GOT3 (cell line): ENCODE data around the gene DUOXA2.
"Not testable (repeated sequence)": the region's sequence is repeated elsewhere in the genome, so short reads cannot be mapped to it uniquely, and the experiment has no call there.

ENCODE experiments used
- DNase-seq: peaks from one replicate; lab custom pipeline; 2025; ENCODE audit warnings: mixed read lengths; lab: John Stamatoyannopoulos, UW

The DUOXA2 gene

DNA sequence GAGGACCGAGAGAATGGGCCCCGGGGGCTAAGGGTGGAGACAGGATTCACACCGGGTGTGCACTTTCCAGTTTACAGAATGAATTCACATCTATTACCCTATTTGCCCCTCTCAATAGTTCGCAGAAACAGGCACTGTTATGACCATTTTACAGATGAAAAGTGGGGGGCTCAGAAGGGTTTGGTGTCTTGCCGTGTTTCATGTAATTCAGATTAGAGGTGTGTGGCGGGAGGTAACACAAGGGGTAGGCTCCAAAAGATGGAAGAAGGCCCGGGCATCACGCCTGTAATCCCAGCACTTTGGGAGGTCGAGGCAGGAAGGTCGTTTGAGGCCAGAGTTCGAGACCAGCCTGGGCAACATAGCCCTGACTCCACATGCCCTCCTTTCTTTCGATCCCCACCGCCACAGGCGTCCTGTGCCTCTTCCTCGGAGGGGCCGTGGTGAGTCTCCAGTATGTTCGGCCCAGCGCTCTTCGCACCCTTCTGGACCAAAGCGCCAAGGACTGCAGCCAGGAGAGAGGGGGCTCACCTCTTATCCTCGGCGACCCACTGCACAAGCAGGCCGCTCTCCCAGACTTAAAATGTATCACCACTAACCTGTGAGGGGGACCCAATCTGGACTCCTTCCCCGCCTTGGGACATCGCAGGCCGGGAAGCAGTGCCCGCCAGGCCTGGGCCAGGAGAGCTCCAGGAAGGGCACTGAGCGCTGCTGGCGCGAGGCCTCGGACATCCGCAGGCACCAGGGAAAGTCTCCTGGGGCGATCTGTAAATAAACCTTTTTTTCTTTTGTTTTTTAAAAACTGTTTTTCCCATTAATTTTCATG is 3.4 kb downstream of the DUOXA2 start:
- DNase-seq = no peak

DNA sequence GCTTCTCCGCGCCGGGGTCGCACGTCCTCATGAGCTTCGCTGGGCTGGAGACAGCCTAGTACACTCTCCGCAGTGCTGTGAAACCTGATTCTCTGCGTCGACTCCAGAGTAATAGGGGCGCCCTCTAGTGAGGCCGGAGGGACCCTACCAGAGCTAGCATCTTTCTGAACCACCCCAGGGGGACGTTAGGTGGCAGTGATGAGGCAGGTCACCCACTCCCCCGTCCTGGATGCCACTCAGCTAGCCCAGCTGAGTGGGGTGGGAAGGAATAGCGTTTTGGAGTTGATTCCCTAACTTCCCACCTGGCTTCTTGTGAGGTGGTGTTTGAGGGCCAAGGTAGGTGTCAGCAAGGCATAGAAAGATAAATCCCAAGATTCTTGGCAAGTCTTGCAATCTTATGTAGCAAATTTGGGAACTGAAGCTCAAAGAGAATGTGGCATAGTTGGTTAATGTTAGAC is 4.0 kb downstream of the DUOXA2 start:
- DNase-seq = no peak

DNA sequence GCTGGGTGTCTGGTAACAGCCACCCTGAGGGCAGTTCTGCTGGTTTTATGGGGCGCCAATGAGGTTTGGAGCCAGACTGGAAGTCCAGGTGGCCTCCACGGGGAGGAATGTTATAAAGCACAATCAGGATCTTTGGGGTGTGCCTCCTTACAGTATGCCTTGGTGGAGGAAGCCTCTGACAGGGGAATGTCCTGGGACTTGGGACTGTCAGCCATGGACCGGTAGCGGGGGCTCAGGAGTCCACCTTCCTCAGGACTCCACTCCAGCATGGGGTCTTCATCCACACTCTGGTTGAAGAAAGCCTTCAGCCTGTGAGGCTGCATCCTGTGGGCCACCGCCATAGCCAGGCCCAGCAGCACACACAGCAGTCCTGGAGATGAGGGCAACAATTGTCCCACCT is 4.9 kb downstream of the DUOXA2 start:
- no peak for DNase-seq

DNA sequence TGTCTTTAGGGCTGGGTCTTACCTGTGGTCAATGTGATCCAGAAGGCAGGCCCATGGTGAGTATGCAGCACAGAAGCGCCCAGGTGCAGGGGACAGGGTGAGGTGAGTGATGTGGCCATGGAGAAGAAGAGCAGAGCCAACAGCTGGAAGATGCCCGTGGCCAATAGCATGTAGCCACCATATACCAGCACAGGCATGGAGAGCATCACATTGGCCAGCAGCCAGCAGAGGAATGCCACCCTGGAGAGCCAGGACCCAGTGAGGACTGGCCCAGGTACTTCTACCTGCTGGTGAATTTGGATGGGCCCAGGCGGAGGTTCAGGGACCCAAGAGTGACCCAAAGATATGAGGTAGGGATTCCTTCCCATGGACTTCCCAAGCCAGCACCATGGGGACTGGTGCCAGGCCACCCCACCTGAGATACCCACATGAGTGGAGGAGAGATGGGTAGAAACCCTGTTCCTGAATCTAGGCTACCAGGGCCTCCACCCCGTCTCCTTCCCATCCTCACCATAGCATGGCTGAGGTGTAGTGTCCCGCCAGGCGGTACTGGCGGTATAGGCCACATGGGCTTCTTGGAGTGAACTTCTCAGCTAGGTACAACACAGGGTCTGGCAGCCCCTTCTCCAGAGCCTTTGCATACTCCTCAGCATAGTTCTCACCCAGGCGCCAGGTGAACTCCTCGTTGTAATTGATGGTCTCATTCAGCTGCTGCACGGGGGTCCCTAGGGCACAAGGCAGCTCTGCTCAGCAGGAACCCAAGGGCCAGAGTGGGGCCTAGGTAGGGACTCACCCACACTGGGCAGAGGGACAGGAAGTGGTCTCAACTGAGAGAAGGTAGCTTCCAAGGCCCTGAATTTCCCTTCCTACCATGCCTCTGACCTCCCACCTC is 6.2 kb downstream of the DUOXA2 start:
- DNase-seq = no peak

DNA sequence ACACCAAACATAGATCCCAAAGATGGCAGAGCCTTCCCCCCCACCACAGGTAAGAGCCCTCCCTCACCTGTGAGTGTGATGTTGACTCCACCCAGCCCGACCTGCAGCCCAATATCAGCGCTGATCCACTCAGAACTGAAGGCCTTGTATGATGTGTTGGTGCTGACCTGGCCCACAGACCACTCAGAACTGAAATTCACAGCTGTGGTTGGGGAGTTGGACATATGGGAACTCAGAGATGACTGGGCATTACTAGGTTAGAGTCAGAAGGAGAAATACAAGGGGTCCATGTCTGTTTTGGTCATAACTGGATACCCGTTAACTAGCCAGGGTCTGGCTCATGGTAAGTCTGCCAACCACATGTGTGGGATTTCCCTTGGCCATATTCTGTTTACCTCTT is 6.9 kb downstream of the DUOXA2 start:
- no peak for DNase-seq

DNA sequence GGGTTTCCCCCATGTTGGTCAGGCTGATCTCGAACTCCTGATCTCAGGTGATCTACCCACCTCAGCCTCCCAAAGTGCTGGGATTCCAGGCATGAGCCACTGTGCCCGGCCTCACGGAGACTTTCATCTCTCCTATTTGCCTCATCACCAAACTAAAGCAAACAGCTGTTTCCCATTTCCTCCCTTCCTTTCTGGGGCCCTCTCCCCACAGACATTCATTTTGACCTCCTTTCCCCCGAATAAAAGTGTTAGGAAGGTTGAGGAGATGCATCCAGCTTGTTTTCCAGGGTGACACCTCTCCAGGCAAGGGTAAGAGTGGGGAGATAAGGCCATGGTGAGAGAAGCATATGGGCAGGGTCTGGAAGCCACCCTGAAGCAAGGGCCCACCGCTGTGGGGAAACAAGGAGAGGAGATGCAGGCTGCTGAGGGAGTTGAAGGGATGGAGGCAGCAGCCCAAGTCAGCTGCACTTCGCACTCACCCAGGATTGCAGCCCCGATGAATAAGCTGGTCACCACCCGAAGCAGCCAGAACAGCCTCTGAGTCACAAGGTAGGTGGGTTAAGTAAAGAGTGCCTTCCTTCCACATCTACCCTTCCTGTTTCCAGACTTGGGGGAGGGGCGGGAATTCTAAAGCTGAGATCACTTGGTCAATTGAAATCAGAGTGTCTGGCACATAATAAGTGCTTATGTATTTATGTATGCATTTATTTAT is 7.7 kb downstream of the DUOXA2 start:
- DNase-seq = no peak

DNA sequence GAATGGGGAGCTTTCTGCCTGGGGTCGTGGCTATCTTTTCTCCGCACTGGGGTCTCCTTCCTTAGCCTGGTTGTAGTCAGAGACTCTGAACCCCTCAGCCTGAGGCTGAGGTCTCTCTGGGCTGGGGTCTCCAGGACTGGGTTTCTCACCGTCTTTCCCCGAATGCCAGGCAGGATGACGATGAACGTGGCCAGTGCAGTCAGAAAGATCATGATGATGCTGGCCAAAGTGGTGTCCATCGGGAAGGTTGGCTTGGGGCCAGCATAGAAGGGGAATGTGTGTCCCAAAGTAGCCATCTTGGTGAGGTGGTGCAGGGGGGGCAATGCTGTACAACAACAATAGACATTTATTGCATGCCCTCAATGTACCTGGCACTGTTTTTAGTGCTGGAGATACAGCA is 8.6 kb downstream of the DUOXA2 start:
- no peak for DNase-seq

DNA sequence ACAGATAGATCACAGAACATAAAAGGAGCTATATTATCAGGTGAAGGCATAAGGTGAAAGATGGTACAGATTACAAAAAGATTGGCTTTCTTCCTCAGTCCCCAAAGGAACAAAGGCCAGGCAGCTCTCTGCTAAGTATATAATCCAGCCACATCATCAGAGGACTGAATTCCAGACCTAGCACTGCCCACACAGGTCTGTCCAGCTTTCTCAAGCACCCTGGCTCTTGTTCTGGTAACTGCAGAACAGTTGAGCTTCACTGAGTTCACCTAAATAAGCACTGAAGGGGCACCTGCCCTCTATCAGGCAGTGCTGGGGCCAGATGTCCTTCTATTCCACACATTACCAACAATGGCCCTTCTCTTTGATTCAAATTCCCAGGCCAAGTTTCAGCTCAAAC is 9.3 kb downstream of the DUOXA2 start:
- no peak for DNase-seq

DNA sequence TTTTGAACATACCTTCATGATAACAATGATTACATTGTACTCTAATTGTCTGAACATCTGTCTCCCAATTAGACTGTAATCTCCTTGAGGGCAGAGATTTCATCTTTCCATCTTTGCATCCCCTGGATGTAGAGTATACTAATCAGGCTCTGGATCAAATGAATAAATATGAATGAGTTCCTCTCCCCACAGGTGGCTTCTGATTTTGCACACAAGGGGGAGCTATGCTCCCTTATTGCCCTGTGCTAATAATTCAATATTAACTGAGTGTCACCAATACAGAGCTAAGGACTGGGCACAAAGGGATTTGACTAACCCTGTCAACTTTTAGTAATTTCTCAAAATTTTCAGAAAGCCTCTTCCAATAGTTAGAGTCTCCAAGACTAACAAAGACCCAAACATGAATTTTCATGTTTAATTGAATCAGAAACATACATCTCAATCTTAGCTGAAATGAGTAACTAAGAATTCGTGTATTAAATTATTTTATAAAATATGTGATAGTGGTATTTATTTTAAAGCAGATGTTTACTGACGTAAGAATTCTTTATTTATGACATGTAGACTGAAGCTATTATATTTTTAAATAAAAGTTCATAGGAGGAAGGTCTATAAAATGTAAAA is 12.5 kb downstream of the DUOXA2 start:
- DNase-seq = no peak

DNA sequence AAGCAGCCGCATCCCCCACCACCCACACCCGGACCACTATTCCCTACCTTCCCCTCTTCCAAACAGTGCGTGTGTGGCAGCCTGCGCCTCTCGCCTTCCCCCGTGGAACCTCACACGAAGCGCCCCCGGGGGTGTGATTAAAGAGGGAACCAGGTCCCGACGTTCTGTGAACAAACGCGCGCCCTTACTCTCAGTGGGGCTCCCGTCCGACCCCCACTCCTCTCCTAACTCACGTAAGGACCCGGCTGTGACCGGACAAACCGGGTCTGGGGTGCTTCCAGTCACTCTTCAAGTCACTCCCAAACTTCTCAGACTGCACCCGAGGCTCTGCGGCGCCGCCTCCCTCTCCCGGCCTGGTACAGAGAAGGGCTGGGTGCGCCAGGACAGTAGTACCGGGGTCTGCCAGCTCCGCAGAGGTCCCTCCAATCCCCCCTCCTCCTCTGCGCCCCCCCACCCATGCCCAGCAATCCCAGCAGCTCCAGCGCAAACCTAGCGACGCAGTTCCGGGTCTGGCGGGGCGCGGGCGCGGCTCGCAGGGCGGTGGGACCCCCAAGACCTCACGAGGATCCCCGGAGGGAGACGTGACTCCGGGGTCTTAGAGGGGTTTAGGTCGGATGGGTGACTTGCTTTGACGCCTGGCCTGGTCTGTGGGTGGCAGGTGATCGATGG is 15.0 kb downstream of the DUOXA2 start:
- DNase-seq = no peak

DNA sequence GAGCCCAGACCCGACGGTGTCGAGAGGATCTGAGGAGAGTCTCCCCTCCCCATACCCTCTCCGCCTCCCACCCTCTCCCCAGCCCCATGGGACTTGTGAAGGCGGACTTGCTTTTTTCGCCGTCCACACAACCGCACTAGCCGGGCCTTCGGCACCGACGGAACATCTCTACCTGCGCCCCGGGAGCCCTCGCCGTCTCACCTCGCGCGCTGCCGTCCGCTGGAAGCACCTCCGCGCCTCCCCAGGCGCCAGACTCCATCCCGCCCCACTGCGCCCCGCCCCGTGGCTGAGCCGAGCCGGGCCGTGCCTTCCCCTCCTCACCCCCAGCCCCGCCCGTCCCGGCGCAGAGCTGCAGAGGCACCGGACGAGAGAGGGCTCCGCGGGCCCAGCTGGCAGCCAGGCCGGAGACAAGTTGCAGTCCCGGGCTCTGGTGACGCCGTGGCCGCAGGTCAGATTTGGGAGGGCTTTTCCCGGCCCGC is 15.6 kb downstream of the DUOXA2 start, which contains the start of the genes DUOX1 and DUOXA1:
Gene DUOX1 (plus strand): TSS at position 344 of the 479 bp plus-strand sequence. CDS start 1,973 bp downstream, outside the sequence.
Gene DUOXA1 (minus strand): TSS at position 229 of the 479 bp plus-strand sequence. CDS start 6,865 bp downstream, outside the sequence.
- DNase-seq = no peak

DNA sequence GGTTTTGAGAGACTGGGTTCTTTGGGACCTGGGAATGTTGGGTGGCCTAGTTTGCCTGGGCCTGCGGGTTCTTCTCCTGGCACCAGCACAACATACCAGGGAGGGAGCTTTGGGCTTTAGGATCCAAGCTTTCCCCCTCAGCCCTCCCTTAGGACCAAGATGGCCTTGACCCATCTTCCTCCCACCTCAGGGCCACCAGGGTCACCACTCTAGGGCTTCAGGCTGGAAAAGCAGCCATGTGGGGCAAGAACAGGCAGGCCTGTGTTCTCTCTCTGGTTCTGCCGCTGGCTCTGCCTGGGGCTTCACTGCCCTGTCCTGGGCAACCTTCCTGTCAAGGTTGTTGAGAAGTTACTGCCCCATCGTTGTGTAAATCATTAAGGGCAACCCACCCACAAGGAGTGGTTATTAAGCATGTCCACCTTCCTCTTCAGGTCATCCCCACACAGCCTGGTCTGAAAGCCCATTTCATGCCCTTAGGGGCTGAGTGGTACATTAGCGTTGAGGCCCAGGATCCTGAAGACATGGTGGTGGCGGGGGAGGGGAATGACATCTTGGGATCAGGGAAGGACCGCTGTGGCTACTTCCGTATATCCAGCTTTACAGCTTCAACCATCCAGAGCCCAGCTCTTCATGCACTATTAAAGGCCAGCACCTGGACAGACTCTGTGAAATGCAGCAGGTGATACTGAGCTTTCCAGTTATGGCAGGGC is 16.3 kb downstream of the DUOXA2 start:
- DNase-seq = no peak

DNA sequence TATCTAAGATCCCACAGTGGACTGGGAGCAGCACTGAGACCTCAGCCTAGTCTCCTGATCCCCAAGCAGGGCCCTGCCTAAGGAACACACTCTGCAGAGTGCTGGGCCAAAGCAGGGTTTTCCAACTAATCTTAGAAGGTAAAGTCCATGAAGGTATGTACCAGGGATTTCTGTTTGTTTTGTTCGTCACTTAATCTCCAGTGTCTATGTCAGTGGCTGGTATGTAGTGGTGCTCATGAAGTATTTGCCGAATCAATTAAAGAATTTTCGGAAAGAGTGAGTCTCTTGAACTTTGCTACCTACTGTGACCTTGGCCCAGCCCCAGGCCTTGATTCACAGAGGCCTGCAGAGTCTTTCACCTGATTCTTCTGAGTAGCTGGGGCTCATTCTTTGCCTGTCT is 17.4 kb downstream of the DUOXA2 start:
- DNase-seq = no peak

DNA sequence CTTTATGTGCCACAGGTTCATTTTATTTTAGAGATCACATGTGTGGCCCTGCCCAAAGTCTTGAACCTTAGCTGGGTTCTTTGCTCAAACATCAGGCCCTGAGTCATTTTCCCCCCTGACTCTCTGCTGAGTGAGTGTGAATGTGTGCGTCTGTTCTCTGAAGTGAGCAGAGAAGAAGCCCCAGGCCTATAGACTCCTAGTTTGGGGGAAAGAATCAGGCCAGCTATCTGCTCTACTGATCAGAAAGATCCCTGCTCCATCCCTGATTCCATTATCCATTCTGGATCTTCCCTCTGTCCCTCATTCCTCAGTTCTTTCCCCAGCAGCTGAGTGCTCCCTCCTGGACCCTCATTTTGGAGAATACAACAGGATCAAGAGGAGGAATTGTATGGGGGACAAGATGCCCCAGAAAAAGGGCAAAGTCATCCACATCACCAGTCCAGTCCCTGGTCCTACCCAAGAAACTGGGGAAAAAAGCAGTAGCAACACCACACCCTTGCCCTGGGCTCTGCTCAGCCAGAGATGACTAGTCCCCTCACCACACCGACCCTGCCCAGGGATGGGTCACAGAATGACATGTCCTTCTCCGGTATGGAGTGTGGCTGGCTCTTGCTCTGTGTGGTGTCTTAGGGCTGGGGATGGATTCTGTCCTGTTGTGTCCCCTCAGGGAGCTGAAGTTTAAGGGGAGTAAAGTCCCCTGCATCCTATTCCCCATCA is 18.9 kb downstream of the DUOXA2 start:
- DNase-seq = no peak

DNA sequence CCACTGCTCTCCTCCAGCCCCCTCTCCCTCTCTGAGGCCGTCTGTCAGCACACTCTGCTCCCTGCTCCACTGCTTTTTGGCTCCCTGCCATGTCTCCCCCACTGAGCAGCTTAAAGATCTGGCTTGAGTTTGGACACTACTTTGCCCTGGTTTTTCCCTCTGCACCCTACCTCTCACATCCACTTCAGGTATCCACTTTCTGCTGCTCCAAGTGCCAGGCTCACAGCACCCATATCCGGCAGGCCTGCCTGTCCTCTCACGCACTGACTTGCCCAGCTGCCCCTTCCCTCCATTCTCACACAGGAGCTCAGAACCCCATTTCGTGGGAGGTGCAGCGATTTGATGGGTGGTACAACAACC is 19.4 kb downstream of the DUOXA2 start:
- DNase-seq = no peak

DNA sequence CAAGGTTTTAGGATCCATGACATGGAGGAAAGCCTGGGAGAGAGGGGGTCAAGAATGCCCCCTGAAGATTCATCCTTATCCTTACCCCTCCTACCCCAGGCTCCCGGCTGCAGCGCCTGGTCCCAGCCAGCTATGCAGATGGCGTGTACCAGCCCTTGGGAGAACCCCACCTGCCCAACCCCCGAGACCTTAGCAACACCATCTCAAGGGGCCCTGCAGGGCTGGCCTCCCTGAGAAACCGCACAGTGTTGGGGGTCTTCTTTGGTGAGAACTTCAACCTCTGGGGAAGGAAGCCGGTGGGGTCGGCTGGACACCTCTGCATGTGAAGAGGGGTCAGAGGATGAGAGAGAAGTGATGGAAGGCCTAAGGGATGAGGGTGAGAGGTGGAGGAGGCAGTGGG is 19.9 kb downstream of the DUOXA2 start:
- no peak for DNase-seq

DNA sequence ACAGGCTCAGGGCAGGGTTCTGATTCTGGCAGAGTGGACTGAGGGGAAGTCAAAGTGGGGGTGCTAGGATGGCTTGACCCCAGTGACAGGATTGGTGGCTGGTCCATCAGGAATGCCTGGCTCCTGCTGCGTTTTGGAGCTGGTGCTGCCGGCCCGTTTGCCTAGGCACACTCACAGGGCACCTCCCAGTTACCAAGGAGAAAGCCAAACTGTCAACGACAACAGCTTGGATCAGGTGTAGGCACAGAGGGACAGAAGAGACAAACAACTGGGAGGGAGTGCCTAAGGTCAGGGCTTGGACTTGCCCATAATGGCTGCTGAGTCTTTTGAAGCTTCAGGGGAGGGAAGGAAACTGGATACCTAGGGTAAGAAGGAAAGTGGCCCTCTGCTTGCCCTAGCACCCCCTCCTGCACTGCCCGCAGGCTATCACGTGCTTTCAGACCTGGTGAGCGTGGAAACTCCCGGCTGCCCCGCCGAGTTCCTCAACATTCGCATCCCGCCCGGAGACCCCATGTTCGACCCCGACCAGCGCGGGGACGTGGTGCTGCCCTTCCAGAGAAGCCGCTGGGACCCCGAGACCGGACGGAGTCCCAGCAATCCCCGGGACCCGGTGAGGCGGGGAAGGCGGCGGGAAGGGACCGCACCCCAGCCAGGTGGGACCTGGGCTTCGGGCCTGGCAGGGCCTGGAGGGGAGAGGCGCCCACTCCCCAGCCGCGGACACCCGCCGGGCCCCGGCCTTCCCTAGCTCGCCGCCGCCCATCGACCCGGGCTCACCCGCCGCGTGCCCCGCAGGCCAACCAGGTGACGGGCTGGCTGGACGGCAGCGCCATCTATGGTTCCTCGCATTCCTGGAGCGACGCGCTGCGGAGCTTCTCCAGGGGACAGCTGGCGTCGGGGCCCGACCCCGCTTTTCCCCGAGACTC is 20.8 kb downstream of the DUOXA2 start:
- DNase-seq = no peak

DNA sequence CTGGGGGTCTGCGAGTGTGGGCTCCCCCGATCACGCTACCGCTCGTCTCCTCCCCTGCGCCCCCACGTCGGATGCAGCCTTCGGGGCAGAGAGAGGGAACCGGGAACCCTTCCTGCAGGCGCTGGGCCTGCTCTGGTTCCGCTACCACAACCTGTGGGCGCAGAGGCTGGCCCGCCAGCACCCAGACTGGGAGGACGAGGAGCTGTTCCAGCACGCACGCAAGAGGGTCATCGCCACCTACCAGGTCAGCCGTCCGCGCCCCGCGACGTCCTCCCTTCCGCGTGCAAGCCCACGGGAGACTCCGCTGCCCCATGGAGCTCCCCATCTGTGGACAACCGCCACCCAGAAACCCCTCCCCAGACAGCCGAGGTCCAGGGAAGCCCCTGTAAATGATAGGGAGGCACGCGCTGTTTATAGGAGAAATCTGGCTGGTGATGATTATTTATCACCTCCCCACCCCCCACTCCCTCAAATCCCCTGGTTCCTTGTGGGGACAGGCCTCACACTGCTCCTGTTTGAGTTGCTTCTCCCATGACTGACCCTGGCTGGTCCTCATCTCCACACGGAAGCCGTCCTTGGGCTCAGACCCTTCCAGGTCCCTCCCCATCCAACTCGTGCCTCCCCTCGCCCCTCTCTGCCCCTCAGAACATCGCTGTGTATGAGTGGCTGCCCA is 21.7 kb downstream of the DUOXA2 start:
- DNase-seq = not testable (repeated sequence)
